GM12873 (cell line): ENCODE results near the gene ZMIZ1.

ENCODE experiments used
- TF ChIP-seq, protein P1 (sequence below): IDR thresholded peaks from 2 replicates; pipeline ENCODE4 v1.5.1; 2012; ENCODE audit warnings: low read depth, mild to moderate bottlenecking, moderate library complexity, low read length, control low read depth; ENCODE audit not compliant: insufficient read depth; ENCODE audit errors: missing control alignments

The ZMIZ1 gene

DNA sequence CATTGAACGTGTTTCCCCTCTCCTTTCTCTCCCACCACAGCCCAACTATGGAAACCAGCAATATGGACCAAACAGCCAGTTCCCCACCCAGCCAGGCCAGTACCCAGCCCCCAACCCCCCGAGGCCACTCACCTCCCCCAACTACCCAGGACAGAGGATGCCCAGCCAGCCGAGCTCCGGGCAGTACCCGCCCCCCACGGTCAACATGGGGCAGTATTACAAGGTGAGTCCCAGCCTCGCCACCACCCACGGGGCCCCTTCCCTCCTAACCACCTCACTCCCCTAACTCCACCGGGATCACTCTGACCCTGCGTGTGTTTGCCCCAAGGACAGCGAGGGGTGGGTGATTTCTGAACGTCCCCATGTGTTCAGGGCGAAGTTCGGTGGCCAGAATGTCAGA lies 227.7 kb downstream of the ZMIZ1 start:
- TF ChIP-seq, protein P1, sequence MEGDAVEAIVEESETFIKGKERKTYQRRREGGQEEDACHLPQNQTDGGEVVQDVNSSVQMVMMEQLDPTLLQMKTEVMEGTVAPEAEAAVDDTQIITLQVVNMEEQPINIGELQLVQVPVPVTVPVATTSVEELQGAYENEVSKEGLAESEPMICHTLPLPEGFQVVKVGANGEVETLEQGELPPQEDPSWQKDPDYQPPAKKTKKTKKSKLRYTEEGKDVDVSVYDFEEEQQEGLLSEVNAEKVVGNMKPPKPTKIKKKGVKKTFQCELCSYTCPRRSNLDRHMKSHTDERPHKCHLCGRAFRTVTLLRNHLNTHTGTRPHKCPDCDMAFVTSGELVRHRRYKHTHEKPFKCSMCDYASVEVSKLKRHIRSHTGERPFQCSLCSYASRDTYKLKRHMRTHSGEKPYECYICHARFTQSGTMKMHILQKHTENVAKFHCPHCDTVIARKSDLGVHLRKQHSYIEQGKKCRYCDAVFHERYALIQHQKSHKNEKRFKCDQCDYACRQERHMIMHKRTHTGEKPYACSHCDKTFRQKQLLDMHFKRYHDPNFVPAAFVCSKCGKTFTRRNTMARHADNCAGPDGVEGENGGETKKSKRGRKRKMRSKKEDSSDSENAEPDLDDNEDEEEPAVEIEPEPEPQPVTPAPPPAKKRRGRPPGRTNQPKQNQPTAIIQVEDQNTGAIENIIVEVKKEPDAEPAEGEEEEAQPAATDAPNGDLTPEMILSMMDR = no peak

DNA sequence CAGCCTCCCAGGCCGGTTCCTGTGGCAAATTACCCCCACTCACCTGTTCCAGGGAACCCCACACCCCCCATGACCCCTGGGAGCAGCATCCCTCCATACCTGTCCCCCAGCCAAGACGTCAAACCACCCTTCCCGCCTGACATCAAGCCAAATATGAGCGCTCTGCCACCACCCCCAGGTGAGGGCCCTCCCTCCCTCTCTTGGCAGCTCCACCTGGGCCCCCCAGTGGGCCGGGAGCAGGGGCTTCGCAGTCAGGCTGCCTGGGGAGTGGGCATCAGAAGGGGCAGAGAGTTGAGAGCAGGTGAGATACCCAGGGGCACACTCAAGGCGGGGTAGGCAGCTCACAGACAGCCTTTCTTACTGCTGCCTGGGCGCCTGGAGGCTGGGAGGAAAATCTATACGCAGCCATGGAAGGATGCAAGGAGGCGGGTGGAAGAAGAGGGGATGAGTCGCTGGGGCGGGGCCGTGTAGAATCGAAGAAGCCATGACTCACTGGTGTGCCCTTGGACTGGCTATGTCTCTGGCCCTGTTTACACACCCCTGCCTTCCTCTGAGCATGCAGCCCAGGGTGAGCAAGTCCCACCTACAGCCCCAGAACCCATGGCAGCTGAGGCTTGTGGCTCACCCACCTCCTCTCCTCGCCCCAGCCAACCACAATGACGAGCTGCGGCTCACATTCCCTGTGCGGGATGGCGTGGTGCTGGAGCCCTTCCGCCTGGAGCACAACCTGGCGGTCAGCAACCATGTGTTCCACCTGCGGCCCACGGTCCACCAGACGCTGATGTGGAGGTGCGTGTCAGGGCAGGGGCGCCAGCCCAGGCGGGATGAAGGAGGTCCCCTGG lies 229.9 kb downstream of the ZMIZ1 start:
- TF ChIP-seq, protein P1 = no peak

DNA sequence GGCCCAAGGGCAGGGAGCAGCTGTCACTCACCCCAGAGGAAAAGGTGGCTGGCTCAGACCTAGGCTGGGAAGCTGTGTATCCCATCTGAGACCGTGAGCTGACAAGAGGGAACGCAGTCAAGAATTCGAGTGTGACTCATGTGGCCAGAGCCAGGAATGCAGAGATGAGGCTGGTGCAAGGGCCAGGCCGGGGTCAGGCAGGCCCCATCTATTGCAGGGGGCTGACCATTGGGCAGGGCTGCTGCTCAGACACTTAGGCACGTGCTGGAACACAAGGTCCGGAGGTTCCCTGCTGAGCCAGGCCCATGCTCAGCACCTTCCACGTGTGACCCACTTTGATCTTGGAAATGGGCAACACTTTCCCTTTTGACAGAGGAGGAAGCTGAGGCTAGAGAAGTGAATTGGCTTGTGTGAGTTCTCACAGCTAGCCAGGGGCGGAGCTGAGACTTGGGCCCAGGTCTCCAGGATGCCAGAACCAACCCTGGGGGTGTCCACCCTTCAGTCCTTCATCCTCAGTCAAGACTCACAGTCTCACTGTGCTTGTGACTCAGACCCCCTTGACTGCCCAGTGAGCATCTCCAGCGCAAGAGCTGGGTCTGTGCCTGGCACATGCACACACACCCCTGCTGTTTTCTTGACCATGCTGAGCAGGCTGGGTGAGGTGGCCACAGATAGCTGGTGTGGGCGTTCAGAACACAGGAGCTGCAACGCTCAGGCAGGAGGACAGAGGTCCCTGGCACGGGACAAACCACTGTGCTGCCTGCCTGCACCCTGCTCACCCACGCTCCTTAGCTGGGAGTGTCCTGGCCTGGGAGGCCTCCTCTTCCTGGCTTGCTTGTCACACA lies 230.9 kb downstream of the ZMIZ1 start:
- TF ChIP-seq, protein P1 = no peak

DNA sequence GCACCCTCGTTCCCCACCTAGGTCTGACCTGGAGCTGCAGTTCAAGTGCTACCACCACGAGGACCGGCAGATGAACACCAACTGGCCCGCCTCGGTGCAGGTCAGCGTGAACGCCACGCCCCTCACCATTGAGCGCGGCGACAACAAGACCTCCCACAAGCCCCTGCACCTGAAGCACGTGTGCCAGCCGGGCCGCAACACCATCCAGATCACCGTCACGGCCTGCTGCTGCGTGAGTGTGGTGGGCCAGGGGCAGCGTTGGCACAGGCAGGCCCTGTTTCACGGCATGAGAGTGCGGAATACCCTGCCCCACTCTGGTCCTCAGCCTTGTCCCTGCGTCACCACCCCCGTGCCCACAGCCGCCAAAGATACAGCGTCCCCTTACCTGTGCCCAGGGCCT lies 231.9 kb downstream of the ZMIZ1 start:
- TF ChIP-seq, protein P1 = no peak

DNA sequence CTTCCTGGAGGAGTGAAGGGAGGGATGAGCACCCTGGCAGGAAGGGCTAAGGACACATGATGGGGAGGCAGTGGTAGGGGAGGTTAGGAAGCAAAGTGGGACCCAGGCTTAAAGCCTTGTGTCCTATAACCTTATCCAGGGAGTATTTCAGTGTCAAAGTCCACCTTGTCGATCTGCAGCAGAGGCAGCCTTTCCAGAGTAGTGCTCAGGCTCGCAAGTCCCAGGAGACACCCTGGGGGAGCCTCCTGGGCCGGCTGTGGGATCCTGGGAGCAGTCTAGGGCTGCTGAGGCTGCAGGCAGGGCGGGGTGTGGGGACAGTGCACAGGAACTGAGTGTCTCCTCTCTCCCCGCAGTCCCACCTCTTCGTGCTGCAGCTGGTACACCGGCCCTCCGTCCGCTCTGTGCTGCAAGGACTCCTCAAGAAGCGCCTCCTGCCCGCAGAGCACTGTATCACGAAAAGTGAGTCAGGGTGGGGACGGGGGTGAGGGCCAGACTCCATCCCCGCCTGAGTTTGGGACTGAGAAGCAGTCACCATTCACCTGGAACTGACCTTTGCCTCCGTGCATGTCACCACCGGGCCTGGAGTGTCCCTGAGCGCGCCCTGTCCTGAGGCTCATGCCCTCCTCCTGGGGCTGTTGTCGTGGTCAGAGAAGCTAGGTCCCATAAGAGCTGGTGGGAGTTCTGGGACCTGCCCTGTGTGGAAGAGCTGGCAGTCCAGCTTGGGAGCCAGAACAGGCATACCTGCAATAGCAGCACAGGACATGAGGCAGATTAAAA lies 233.2 kb downstream of the ZMIZ1 start:
- TF ChIP-seq, protein P1 = no peak

DNA sequence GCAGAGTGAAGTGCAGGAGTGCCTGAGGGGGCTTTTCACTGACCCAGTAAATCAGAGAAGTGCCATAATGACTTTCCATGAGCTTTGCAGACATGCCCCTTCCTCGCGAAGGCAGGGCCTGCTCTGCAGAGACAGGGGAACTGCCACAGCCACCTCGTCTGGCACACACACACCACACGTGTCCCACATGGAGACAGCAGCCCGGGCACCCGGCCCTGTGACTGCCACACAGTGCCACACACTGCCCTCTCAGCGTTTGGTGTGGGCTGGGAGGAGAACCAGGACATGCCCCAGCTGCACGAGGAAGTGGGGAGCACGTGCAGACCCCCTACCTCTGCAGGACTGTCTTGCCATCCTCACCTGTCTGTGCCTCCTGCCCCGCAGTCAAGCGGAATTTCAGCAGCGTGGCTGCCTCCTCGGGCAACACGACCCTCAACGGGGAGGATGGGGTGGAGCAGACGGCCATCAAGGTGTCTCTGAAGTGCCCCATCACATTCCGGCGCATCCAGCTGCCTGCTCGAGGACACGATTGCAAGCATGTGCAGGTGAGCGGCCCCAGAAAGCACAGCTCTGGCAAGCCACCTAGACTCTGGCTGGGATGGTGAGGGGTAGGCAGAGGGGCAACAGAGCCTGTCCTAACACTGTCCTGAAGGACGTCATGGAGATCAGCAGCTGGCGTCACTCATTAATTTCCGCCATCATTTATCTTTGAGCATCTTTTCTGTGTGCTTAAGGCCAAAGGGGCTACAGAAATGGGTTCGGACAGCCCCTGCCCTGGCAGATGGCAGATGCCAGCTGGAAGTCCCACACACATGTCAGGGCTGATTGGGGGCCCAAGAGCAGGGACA lies 235.1 kb downstream of the ZMIZ1 start:
- TF ChIP-seq, protein P1 = no peak
